HPDE6-E6E7 (cell line): Measurements from ENCODE around the gene DBX2.
"Not testable (repeated sequence)": the region's sequence is repeated elsewhere in the genome, so short reads cannot be mapped to it uniquely, and the experiment has no call there.

Experiments used
- DNase-seq: peaks from one replicate; pipeline ENCODE4 v3.0.0; 2011; ENCODE audit warnings: missing footprints; ENCODE audit errors: extremely low spot score

The DBX2 gene

GRCh38 chr12:45050751-45051571, at the start of gene DBX2:
DBX2 (minus strand) TSS chr12:45051099; CDS start chr12:45050927, 172 bp downstream.
- no peak for DNase-seq

- no peak for DNase-seq
These were observed 47.9 kb upstream of the DBX2 start for GRCh38 chr12:45098766-45099165.

- not testable (repeated sequence) for DNase-seq
These were observed 44.5 kb upstream of the DBX2 start for GRCh38 chr12:45095417-45095816.

GRCh38 chr12:45093051-45093450, 42.2 kb upstream of the DBX2 start:
- no peak for DNase-seq

- DNase-seq: no peak
These were observed 38.6 kb upstream of the DBX2 start for GRCh38 chr12:45089411-45090075.

GRCh38 chr12:45088608-45089007, 37.7 kb upstream of the DBX2 start:
- DNase-seq: no peak

GRCh38 chr12:45084248-45084647, 33.3 kb upstream of the DBX2 start:
- not testable (repeated sequence) for DNase-seq

GRCh38 chr12:45077251-45077650, 26.4 kb upstream of the DBX2 start:
- DNase-seq: no peak

GRCh38 chr12:45076417-45077026, 25.6 kb upstream of the DBX2 start:
- no peak for DNase-seq

GRCh38 chr12:45075587-45076282, 24.8 kb upstream of the DBX2 start:
- no peak for DNase-seq

- no peak for DNase-seq
These were observed 14.3 kb upstream of the DBX2 start for GRCh38 chr12:45065125-45065626.

GRCh38 chr12:45060976-45061375, 10.1 kb upstream of the DBX2 start:
- DNase-seq: no peak

GRCh38 chr12:45051572-45052125, 750 bp upstream of the DBX2 start:
- DNase-seq: no peak

GRCh38 chr12:45049912-45050750, 768 bp downstream of the DBX2 start:
- DNase-seq: no peak

GRCh38 chr12:45042599-45042998, 8.3 kb downstream of the DBX2 start:
- no peak for DNase-seq

- DNase-seq: no peak
These were observed 9.9 kb downstream of the DBX2 start for GRCh38 chr12:45040977-45041376.

- no peak for DNase-seq
These were observed 11.1 kb downstream of the DBX2 start for GRCh38 chr12:45039757-45040156.

- DNase-seq: no peak
These were observed 16.0 kb downstream of the DBX2 start for GRCh38 chr12:45034861-45035265.

- DNase-seq: no peak
These were observed 33.0 kb downstream of the DBX2 start for GRCh38 chr12:45017916-45018315.

- no peak for DNase-seq
These were observed 36.5 kb downstream of the DBX2 start for GRCh38 chr12:45014396-45014795.

GRCh38 chr12:45012749-45013148, 38.1 kb downstream of the DBX2 start:
- DNase-seq: no peak
